Body of pancreas (tissue), 4 donors: ENCODE results near the gene NEDD4L.

Experiments
- POLR2A ChIP-seq, 3 donors: fragments of 450-650 bp; IDR thresholded peaks; one replicate each; pipeline ENCODE4 v1.6.1; 2016; ENCODE audit warnings: antibody characterized with exemption in 3 of 3, mild to moderate bottlenecking in 2 of 3
- TF ChIP-seq, protein P1 (sequence below), 7 experiments: fragments of 450-650 bp in 4 of 7; fragments of 200-600 bp in 3 of 7; sonication (generic) in 3 of 7; IDR thresholded peaks; one replicate each; pipeline ENCODE4 v1.5.1; 2016 to 2019; ENCODE audit warnings: antibody characterized with exemption in 7 of 7

DNA sequence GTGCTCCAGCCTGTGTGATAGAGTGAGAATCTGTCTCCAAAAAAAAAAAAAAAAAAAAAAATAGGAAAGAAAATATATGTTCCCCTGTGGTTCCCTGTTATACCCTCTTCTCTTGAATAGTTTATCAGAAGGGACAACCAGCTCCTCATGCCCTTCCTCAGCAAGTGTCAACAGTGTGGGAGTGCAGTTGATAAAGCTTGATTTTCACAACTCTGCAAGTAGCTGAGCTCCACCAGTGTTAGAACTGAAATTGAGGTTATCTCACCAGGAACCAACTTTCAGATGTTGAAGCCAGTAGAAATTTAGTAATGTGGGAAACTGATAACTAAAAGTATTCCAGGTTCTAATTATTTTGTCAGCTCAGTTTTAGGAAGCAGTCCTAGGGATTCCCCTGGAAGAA is 25.1 kb downstream of the NEDD4L start:
- TF ChIP-seq POLR2A (IDR thresholded peaks at IDR 0.05), result no peak
- TF ChIP-seq, protein P1, sequence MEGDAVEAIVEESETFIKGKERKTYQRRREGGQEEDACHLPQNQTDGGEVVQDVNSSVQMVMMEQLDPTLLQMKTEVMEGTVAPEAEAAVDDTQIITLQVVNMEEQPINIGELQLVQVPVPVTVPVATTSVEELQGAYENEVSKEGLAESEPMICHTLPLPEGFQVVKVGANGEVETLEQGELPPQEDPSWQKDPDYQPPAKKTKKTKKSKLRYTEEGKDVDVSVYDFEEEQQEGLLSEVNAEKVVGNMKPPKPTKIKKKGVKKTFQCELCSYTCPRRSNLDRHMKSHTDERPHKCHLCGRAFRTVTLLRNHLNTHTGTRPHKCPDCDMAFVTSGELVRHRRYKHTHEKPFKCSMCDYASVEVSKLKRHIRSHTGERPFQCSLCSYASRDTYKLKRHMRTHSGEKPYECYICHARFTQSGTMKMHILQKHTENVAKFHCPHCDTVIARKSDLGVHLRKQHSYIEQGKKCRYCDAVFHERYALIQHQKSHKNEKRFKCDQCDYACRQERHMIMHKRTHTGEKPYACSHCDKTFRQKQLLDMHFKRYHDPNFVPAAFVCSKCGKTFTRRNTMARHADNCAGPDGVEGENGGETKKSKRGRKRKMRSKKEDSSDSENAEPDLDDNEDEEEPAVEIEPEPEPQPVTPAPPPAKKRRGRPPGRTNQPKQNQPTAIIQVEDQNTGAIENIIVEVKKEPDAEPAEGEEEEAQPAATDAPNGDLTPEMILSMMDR (IDR thresholded peaks at IDR 0.05), result no peak
